Measurements from ENCODE around the gene PARN.

DNA sequence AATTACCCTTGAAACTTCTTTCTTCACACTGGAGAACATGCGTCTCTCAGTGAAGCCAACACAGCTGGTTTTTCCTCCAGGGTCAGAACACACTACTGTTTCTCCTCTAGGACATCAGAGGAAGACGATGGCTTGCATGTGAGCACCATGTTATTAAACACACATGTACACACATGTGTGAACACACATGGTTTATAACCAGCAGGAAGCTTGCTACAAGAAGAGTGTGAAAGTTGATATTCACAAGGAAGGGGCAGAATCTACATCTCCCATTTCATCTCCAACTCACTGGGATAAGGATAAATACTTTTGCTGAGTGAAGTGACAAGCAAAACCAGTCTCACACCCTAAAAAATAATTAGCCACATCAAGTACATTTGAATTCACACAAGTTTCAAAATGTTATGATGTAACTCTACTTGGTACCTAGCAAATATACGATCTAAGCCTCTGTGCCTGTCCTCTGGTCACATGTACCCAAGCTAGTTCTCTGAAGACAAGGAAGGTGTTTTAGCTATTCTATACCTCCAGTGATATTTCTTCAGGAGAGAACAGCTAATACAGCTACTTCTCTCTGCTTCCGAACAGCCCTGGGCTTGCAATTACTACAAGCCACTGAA, 127.7 kb downstream of the PARN start:
- TF ChIP-seq, protein P1, sequence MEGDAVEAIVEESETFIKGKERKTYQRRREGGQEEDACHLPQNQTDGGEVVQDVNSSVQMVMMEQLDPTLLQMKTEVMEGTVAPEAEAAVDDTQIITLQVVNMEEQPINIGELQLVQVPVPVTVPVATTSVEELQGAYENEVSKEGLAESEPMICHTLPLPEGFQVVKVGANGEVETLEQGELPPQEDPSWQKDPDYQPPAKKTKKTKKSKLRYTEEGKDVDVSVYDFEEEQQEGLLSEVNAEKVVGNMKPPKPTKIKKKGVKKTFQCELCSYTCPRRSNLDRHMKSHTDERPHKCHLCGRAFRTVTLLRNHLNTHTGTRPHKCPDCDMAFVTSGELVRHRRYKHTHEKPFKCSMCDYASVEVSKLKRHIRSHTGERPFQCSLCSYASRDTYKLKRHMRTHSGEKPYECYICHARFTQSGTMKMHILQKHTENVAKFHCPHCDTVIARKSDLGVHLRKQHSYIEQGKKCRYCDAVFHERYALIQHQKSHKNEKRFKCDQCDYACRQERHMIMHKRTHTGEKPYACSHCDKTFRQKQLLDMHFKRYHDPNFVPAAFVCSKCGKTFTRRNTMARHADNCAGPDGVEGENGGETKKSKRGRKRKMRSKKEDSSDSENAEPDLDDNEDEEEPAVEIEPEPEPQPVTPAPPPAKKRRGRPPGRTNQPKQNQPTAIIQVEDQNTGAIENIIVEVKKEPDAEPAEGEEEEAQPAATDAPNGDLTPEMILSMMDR (IDR thresholded peaks at IDR 0.05; ENCODE audit: low read depth, low read length, poor library complexity, severe bottlenecking): no peak
- no peak for TF ChIP-seq EZH2phosphoT487 (IDR thresholded peaks at IDR 0.05; ENCODE audit: borderline replicate concordance, low read length)

Measured in DOHH2 (cell line).